ENCODE results near the gene CAMTA1.

DNA sequence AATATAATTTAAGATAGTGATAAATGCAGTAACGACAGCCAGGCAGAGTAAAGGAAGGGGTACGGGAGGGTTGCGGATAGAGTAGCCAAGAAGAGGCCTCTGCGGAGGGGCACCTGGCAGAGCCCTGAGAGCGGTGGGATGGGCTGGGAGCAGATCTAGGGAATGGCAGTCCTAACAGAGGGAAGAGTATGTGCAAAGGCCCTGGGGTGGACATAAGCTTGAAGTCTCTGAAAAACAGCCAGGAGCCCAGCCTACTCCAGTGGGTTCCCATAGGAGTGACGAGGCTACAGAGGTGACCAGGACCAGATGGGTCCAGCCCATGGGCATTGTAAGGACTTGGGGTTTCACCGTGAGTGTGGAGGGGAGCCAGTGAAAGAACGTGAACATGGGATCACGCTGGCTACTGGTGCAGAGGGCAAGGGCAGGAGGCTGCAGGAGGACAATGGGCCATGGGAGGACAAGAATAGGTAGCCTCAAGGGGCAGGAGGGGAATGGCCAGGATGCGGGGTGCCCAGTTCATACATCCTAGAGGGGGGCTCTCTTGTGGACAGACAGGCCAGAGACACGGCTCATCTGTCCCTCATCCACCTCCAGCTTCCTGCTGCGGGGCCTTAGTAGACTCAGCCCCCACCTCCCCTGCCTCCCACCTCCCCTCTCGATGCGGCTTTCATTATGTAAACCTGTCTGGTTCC is 800.1 kb downstream of the CAMTA1 start:
- no peak for TF ChIP-seq POLR2AphosphoS5 (IDR thresholded peaks at IDR 0.05)
- TF ChIP-seq, protein P1, sequence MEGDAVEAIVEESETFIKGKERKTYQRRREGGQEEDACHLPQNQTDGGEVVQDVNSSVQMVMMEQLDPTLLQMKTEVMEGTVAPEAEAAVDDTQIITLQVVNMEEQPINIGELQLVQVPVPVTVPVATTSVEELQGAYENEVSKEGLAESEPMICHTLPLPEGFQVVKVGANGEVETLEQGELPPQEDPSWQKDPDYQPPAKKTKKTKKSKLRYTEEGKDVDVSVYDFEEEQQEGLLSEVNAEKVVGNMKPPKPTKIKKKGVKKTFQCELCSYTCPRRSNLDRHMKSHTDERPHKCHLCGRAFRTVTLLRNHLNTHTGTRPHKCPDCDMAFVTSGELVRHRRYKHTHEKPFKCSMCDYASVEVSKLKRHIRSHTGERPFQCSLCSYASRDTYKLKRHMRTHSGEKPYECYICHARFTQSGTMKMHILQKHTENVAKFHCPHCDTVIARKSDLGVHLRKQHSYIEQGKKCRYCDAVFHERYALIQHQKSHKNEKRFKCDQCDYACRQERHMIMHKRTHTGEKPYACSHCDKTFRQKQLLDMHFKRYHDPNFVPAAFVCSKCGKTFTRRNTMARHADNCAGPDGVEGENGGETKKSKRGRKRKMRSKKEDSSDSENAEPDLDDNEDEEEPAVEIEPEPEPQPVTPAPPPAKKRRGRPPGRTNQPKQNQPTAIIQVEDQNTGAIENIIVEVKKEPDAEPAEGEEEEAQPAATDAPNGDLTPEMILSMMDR (IDR thresholded peaks at IDR 0.05), result no peak

All from stomach (tissue), 4 donors.